ENCODE measurements around the gene HOXD3. TPM values are rescaled to one million over a fixed set of nuclear protein-coding genes. Genes with fewer than 3 reads are reported as not detected.

Gene HOXD3
- total RNA-seq, 1 donor: 1.1 TPM

GRCh38 chr2:176177580-176178037 lies 20.5 kb downstream of the HOXD3 start:
- Histone ChIP-seq H3K36me3 (ENCODE audit: insufficient read depth, low read length) (no peaks in the 10 kb centered on the region), H3K9me3 (ENCODE audit: low read depth, low read length) (no peaks in the 10 kb centered on the region), H3K79me2 (ENCODE audit: insufficient read depth, low read length) (no peaks in the 10 kb centered on the region), H3K27me3 (ENCODE audit: insufficient read depth, low read length) (peaks cover 77% of the 10 kb centered on the region), H3K4me1 (ENCODE audit: insufficient read depth, low read length) (peaks cover 9% of the 10 kb centered on the region), H3K27ac (ENCODE audit: low read depth, low read length) (no peak overlapping the region), H3K4me2 (ENCODE audit: insufficient read depth, low read length) (peak overlapping the region; percentile 82), H2AFZ (ENCODE audit: low read length) (no peak overlapping the region), H3K4me3 (ENCODE audit: insufficient read depth, low read length) (peak overlapping the region; percentile 61), H4K20me1 (ENCODE audit: insufficient read depth, low read length) (no peaks in the 10 kb centered on the region)
- TF ChIP-seq, protein P1, sequence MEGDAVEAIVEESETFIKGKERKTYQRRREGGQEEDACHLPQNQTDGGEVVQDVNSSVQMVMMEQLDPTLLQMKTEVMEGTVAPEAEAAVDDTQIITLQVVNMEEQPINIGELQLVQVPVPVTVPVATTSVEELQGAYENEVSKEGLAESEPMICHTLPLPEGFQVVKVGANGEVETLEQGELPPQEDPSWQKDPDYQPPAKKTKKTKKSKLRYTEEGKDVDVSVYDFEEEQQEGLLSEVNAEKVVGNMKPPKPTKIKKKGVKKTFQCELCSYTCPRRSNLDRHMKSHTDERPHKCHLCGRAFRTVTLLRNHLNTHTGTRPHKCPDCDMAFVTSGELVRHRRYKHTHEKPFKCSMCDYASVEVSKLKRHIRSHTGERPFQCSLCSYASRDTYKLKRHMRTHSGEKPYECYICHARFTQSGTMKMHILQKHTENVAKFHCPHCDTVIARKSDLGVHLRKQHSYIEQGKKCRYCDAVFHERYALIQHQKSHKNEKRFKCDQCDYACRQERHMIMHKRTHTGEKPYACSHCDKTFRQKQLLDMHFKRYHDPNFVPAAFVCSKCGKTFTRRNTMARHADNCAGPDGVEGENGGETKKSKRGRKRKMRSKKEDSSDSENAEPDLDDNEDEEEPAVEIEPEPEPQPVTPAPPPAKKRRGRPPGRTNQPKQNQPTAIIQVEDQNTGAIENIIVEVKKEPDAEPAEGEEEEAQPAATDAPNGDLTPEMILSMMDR (IDR thresholded peaks at IDR 0.05; ENCODE audit: extremely low read depth, low read depth, low read length): no peak
- DNase-seq (ENCODE audit: insufficient read length, low spot score, missing footprints): no peak

GRCh38 chr2:176178038-176178756 lies 21.1 kb downstream of the HOXD3 start:
- TF ChIP-seq, protein P1 (IDR thresholded peaks at IDR 0.05; ENCODE audit: extremely low read depth, low read depth, low read length): no peak
- H2AFZ ChIP-seq (ENCODE audit: low read length): peak overlapping the region; percentile 69
- peaks cover 9% of the 10 kb centered on the region for H3K4me1 ChIP-seq (ENCODE audit: insufficient read depth, low read length)
- DNase-seq (ENCODE audit: insufficient read length, low spot score, missing footprints): peak; percentile 91
- peak overlapping the region; percentile 61 for H3K4me3 ChIP-seq (ENCODE audit: insufficient read depth, low read length)
- H3K79me2 ChIP-seq (ENCODE audit: insufficient read depth, low read length): no peaks in the 10 kb centered on the region
- no peaks in the 10 kb centered on the region for H4K20me1 ChIP-seq (ENCODE audit: insufficient read depth, low read length)
- H3K36me3 ChIP-seq (ENCODE audit: insufficient read depth, low read length): no peaks in the 10 kb centered on the region
- H3K9me3 ChIP-seq (ENCODE audit: low read depth, low read length): no peaks in the 10 kb centered on the region
- H3K27ac ChIP-seq (ENCODE audit: low read depth, low read length): no peak overlapping the region
- peak overlapping the region; percentile 82 for H3K4me2 ChIP-seq (ENCODE audit: insufficient read depth, low read length)
- peaks cover 74% of the 10 kb centered on the region for H3K27me3 ChIP-seq (ENCODE audit: insufficient read depth, low read length)

DNA sequence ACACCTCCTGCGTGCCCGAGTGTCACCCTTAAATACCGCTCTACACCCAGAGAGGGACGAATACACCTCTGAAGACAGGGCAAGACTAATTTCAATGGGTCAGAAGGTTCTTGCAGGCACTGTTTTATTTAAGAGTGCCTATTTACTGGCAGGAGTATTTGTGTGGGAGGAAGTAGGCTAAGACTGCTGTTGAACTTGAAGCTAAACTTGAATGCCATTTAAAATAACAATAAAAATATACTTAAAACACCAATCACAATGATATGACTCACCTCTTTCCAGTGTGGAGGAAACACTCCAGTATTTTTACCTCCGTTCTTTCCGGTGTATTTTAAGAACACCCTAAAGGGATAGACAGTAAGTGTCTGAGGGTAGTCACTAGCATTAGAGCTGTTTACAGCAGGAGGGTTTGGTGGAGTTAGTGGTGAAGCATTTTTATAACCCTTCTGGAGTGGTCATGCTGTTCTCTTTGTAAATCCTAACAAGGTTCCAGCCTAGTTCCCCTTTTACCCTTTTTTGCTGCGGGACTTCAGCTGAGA lies 21.7 kb downstream of the HOXD3 start:
- Histone ChIP-seq H3K4me2 (ENCODE audit: insufficient read depth, low read length) (peak overlapping the region; percentile 82), H3K79me2 (ENCODE audit: insufficient read depth, low read length) (no peaks in the 10 kb centered on the region), H3K4me1 (ENCODE audit: insufficient read depth, low read length) (peaks cover 9% of the 10 kb centered on the region), H3K9me3 (ENCODE audit: low read depth, low read length) (no peaks in the 10 kb centered on the region), H4K20me1 (ENCODE audit: insufficient read depth, low read length) (no peaks in the 10 kb centered on the region), H3K4me3 (ENCODE audit: insufficient read depth, low read length) (peak overlapping the region; percentile 61), H3K27me3 (ENCODE audit: insufficient read depth, low read length) (peaks cover 67% of the 10 kb centered on the region), H3K36me3 (ENCODE audit: insufficient read depth, low read length) (no peaks in the 10 kb centered on the region), H3K27ac (ENCODE audit: low read depth, low read length) (no peak overlapping the region), H2AFZ (ENCODE audit: low read length) (peak overlapping the region; percentile 69)
- peak; percentile 93 for DNase-seq (ENCODE audit: insufficient read length, low spot score, missing footprints)
- TF ChIP-seq, protein P1 (IDR thresholded peaks at IDR 0.05; ENCODE audit: extremely low read depth, low read depth, low read length): no peak

- no peak for DNase-seq (ENCODE audit: insufficient read length, low spot score, missing footprints)
- H3K27me3 ChIP-seq (ENCODE audit: insufficient read depth, low read length): peaks cover 51% of the 10 kb centered on the region
Measured at GRCh38 chr2:176181551-176181950, 24.4 kb downstream of the HOXD3 start.

More at GRCh38 chr2:176181551-176181950, 24.4 kb downstream of the HOXD3 start:
- Histone ChIP-seq H3K4me1 (ENCODE audit: insufficient read depth, low read length) (peaks cover 4% of the 10 kb centered on the region), H3K9me3 (ENCODE audit: low read depth, low read length) (no peaks in the 10 kb centered on the region), H3K4me2 (ENCODE audit: insufficient read depth, low read length) (no peak overlapping the region), H4K20me1 (ENCODE audit: insufficient read depth, low read length) (no peaks in the 10 kb centered on the region), H3K79me2 (ENCODE audit: insufficient read depth, low read length) (no peaks in the 10 kb centered on the region), H3K27ac (ENCODE audit: low read depth, low read length) (no peak overlapping the region), H3K36me3 (ENCODE audit: insufficient read depth, low read length) (no peaks in the 10 kb centered on the region), H2AFZ (ENCODE audit: low read length) (no peak overlapping the region), H3K4me3 (ENCODE audit: insufficient read depth, low read length) (no peak overlapping the region)
- TF ChIP-seq, protein P1 (IDR thresholded peaks at IDR 0.05; ENCODE audit: extremely low read depth, low read depth, low read length): no peak

All from osteoblast (primary cell).